Mesothelial cell of epicardium (in vitro differentiated cells): Measurements from ENCODE around the gene SUDS3. TPM values are rescaled to one million over a fixed set of nuclear protein-coding genes. Genes with fewer than 3 reads are reported as not detected.

Experiments
- DNase-seq, 2 experiments: peaks; one replicate each; pipeline ENCODE4 v3.0.0; 2021; ENCODE audit warnings: low spot score in 2 of 2; ENCODE audit not compliant: unreplicated experiment in 2 of 2
- H3K27ac Mint-ChIP-seq: 2 replicates; pipeline ENCODE4 v1.8.0; 2021; ENCODE audit warnings: mixed read lengths
- H3K27me3 Mint-ChIP-seq: 2 replicates; pipeline ENCODE4 v1.8.0; 2021; ENCODE audit warnings: low read depth, mixed read lengths
- H3K36me3 Mint-ChIP-seq: 2 replicates; pipeline ENCODE4 v1.8.0; 2021; ENCODE audit warnings: mixed read lengths
- H3K4me1 Mint-ChIP-seq: 2 replicates; pipeline ENCODE4 v1.8.0; 2021; ENCODE audit warnings: mixed read lengths
- H3K4me3 Mint-ChIP-seq: 2 replicates; pipeline ENCODE4 v1.8.0; 2021; ENCODE audit warnings: mild to moderate bottlenecking, moderate library complexity, mixed read lengths
- H3K9me3 Mint-ChIP-seq: 2 replicates; pipeline ENCODE4 v1.8.0; 2021; ENCODE audit warnings: mixed read lengths
- CTCF ChIP-seq: fragments of 200-600 bp; sonication (generic); IDR thresholded peaks from one replicate; pipeline ENCODE4 v1.5.0; 2021; ENCODE audit warnings: antibody characterized with exemption; ENCODE audit not compliant: unreplicated experiment
- total RNA-seq: library from RNA; stranded (reverse); gene quantifications from 3 replicates; pipeline ENCODE4 v1.2.1, GENCODE V29; 2021

SUDS3 gene
- total RNA-seq, 1 donor from 2014 or later = 44.6 TPM

GRCh38 chr12:118358008-118358359, 18.4 kb upstream of the SUDS3 start:
- Mint-ChIP-seq H3K4me3 (no peak overlapping the region), H3K4me1 (peaks cover 16% of the 10 kb centered on the region), H3K9me3 (peaks cover 11% of the 10 kb centered on the region), H3K36me3 (no peaks in the 10 kb centered on the region), H3K27ac (no peak overlapping the region), H3K27me3 (no peaks in the 10 kb centered on the region)
- no peak for TF ChIP-seq CTCF
- DNase-seq = no peak

- no peak for TF ChIP-seq CTCF
- Mint-ChIP-seq H3K27ac (peak overlapping the region; percentile 28), H3K27me3 (no peaks in the 10 kb centered on the region), H3K4me1 (peaks cover 16% of the 10 kb centered on the region), H3K36me3 (no peaks in the 10 kb centered on the region), H3K9me3 (peaks cover 11% of the 10 kb centered on the region), H3K4me3 (no peak overlapping the region)
- DNase-seq = no peak
These were observed 17.5 kb upstream of the SUDS3 start for GRCh38 chr12:118358612-118359540.

- Mint-ChIP-seq H3K27ac (no peak overlapping the region), H3K4me3 (no peak overlapping the region), H3K4me1 (peaks cover 16% of the 10 kb centered on the region)
These were observed 16.8 kb upstream of the SUDS3 start for GRCh38 chr12:118359541-118359915.

GRCh38 chr12:118361092-118361404, 15.3 kb upstream of the SUDS3 start:
- H3K4me3 Mint-ChIP-seq = no peak overlapping the region
- TF ChIP-seq CTCF = no peak
- H3K27me3 Mint-ChIP-seq = no peaks in the 10 kb centered on the region
- H3K9me3 Mint-ChIP-seq = no peaks in the 10 kb centered on the region
- peaks cover 16% of the 10 kb centered on the region for H3K4me1 Mint-ChIP-seq
- no peak for DNase-seq
- no peaks in the 10 kb centered on the region for H3K36me3 Mint-ChIP-seq
- H3K27ac Mint-ChIP-seq = no peak overlapping the region

More at GRCh38 chr12:118359541-118359915, 16.8 kb upstream of the SUDS3 start:
- Mint-ChIP-seq H3K36me3 (no peaks in the 10 kb centered on the region), H3K9me3 (peaks cover 7% of the 10 kb centered on the region), H3K27me3 (no peaks in the 10 kb centered on the region)
- DNase-seq = no peak
- TF ChIP-seq CTCF = no peak

GRCh38 chr12:118361889-118362288, 14.5 kb upstream of the SUDS3 start:
- no peaks in the 10 kb centered on the region for H3K36me3 Mint-ChIP-seq
- H3K9me3 Mint-ChIP-seq = no peaks in the 10 kb centered on the region
- H3K4me1 Mint-ChIP-seq = peaks cover 14% of the 10 kb centered on the region
- DNase-seq = no peak
- TF ChIP-seq CTCF = no peak
- no peak overlapping the region for H3K4me3 Mint-ChIP-seq
- no peak overlapping the region for H3K27ac Mint-ChIP-seq
- no peaks in the 10 kb centered on the region for H3K27me3 Mint-ChIP-seq

- no peak for TF ChIP-seq CTCF
- H3K36me3 Mint-ChIP-seq = no peaks in the 10 kb centered on the region
These were observed 7.5 kb upstream of the SUDS3 start for GRCh38 chr12:118368821-118369220.

More at GRCh38 chr12:118368821-118369220, 7.5 kb upstream of the SUDS3 start:
- Mint-ChIP-seq H3K27me3 (peaks cover 24% of the 10 kb centered on the region), H3K4me3 (no peak overlapping the region), H3K4me1 (peaks cover 16% of the 10 kb centered on the region), H3K9me3 (no peaks in the 10 kb centered on the region), H3K27ac (no peak overlapping the region)
- no peak for DNase-seq
